WTC11 (cell line): ENCODE results near the gene TNNT2. TPM values are rescaled to one million over a fixed set of nuclear protein-coding genes. Genes with fewer than 3 reads are reported as not detected.

ENCODE experiments used
- ATAC-seq: fragments of 200-7000 bp; cut with Tn5 transposase; 2 replicates; pipeline ENCODE4 v1.10.0; 2021; ENCODE audit warnings: mild to moderate bottlenecking, moderate library complexity
- CTCF ChIA-PET: fragments of 300-600 bp; sonication (Branson Sonifier 250); formaldehyde crosslinking; loops from one replicate; lab custom pipeline; 2021; ENCODE audit warnings: antibody characterized with exemption; lab: Charles Lee
- POLR2A ChIA-PET: fragments of 350-600 bp; sonication (Branson Sonifier 250); formaldehyde crosslinking; loops from one replicate; lab custom pipeline; 2021; ENCODE audit warnings: antibody characterized with exemption; lab: Charles Lee
- DNase-seq: peaks from one replicate; pipeline ENCODE4 v3.0.0; 2021; ENCODE audit warnings: low spot score
- H3K27ac Mint-ChIP-seq: 2 replicates; pipeline ENCODE4 v1.8.0; 2021; ENCODE audit warnings: mixed read lengths
- H3K27me3 Mint-ChIP-seq: 2 replicates; pipeline ENCODE4 v1.8.0; 2021; ENCODE audit warnings: low read depth, mild to moderate bottlenecking, moderate library complexity, mixed read lengths
- H3K36me3 Mint-ChIP-seq: 2 replicates; pipeline ENCODE4 v1.8.0; 2021; ENCODE audit warnings: mixed read lengths
- H3K4me1 Mint-ChIP-seq: 2 replicates; pipeline ENCODE4 v1.8.0; 2022; ENCODE audit warnings: mixed read lengths
- H3K4me3 Mint-ChIP-seq: 2 replicates; pipeline ENCODE4 v1.8.0; 2021; ENCODE audit warnings: mild to moderate bottlenecking, moderate library complexity, mixed read lengths
- H3K9me3 Mint-ChIP-seq: 2 replicates; pipeline ENCODE4 v1.8.0; 2021; ENCODE audit warnings: mixed read lengths
- AFF4 ChIP-seq: sonication (generic); formaldehyde crosslinking; IDR thresholded peaks from 2 replicates; pipeline ENCODE4 v1.8.1; 2023; ENCODE audit warnings: mild to moderate bottlenecking, missing genetic modification reagents, borderline replicate concordance
- ATF2 ChIP-seq: sonication (generic); formaldehyde crosslinking; IDR thresholded peaks from 2 replicates; pipeline ENCODE4 v1.8.1; 2022; ENCODE audit warnings: low read depth, missing genetic modification reagents, borderline replicate concordance
- CREB1 ChIP-seq: sonication (generic); formaldehyde crosslinking; IDR thresholded peaks from 2 replicates; pipeline ENCODE4 v1.8.0; 2023; ENCODE audit warnings: mild to moderate bottlenecking, missing genetic modification reagents
- ELF4 ChIP-seq: sonication (generic); formaldehyde crosslinking; IDR thresholded peaks from 2 replicates; pipeline ENCODE4 v1.8.1; 2022; ENCODE audit warnings: low read depth, mild to moderate bottlenecking, moderate library complexity, missing genetic modification reagents
- GRHL2 ChIP-seq: fragments of 250-450 bp; sonication (Bioruptor Pico); IDR thresholded peaks from 2 replicates; pipeline ENCODE4 v1.8.0; 2022; ENCODE audit warnings: mild to moderate bottlenecking, moderate library complexity; ENCODE audit not compliant: insufficient replicate concordance, severe bottlenecking
- HMGXB4 ChIP-seq: sonication (generic); formaldehyde crosslinking; IDR thresholded peaks from 2 replicates; pipeline ENCODE4 v1.8.1; 2023; ENCODE audit warnings: mild to moderate bottlenecking, moderate library complexity, missing genetic modification reagents
- MAX ChIP-seq: sonication (generic); formaldehyde crosslinking; IDR thresholded peaks from 2 replicates; pipeline ENCODE4 v1.8.0; 2022; ENCODE audit warnings: mild to moderate bottlenecking, missing genetic modification reagents
- MLX ChIP-seq: sonication (generic); formaldehyde crosslinking; IDR thresholded peaks from 2 replicates; pipeline ENCODE4 v1.8.1; 2023; ENCODE audit warnings: mild to moderate bottlenecking, missing genetic modification reagents, moderate library complexity
- NFE2L1 ChIP-seq: sonication (generic); formaldehyde crosslinking; IDR thresholded peaks from 2 replicates; pipeline ENCODE4 v1.8.1; 2023; ENCODE audit warnings: missing genetic modification reagents
- PRRX2 ChIP-seq: fragments of 250-450 bp; sonication (Bioruptor Pico); IDR thresholded peaks from 2 replicates; pipeline ENCODE4 v1.8.0; 2021; ENCODE audit warnings: mild to moderate bottlenecking
- RELA ChIP-seq: sonication (generic); formaldehyde crosslinking; IDR thresholded peaks from 2 replicates; pipeline ENCODE4 v1.8.1; 2022; ENCODE audit warnings: missing genetic modification reagents, mild to moderate bottlenecking, borderline replicate concordance
- SP1 ChIP-seq: sonication (generic); formaldehyde crosslinking; conservative IDR thresholded peaks from 2 replicates; pipeline ENCODE4 v1.8.1; 2022; ENCODE audit warnings: missing genetic modification reagents
- ZBTB43 ChIP-seq: sonication (generic); formaldehyde crosslinking; IDR thresholded peaks from 2 replicates; pipeline ENCODE4 v1.8.1; 2023; ENCODE audit warnings: mild to moderate bottlenecking, missing genetic modification reagents
- ZNF121 ChIP-seq: sonication (generic); formaldehyde crosslinking; IDR thresholded peaks from 2 replicates; pipeline ENCODE4 v1.8.0; 2023; ENCODE audit warnings: missing genetic modification reagents
- ZNF281 ChIP-seq: sonication (generic); formaldehyde crosslinking; IDR thresholded peaks from 2 replicates; pipeline ENCODE4 v1.8.0; 2023; ENCODE audit warnings: mild to moderate bottlenecking, missing genetic modification reagents
- ZNF317 ChIP-seq: sonication (generic); formaldehyde crosslinking; IDR thresholded peaks from 2 replicates; pipeline ENCODE4 v1.8.1; 2023; ENCODE audit warnings: low read depth, mild to moderate bottlenecking, moderate library complexity, missing genetic modification reagents, borderline replicate concordance
- ZNF396 ChIP-seq: fragments of 250-450 bp; sonication (Bioruptor Pico); IDR thresholded peaks from 2 replicates; pipeline ENCODE4 v1.8.0; 2021; ENCODE audit warnings: mild to moderate bottlenecking, moderate library complexity, borderline replicate concordance
- total RNA-seq: library from RNA; stranded (reverse); gene quantifications from 3 replicates; pipeline ENCODE4 v1.2.3, GENCODE V29; 2021

The TNNT2 gene
- total RNA-seq, 1 experiment from 2014 or later: 6.1 TPM

GRCh38 chr1:201357211-201357610 is 20.3 kb downstream of the TNNT2 start:
- Mint-ChIP-seq H3K4me3 (no peak overlapping the region), H3K27ac (no peak overlapping the region), H3K9me3 (no peaks in the 10 kb centered on the region), H3K4me1 (peaks cover 21% of the 10 kb centered on the region), H3K27me3 (no peaks in the 10 kb centered on the region; the same call in 1 of the 2 replicates), H3K36me3 (no peaks in the 10 kb centered on the region)
- POLR2A ChIA-PET: no interaction called here
- TF ChIP-seq ZNF396 (CRISPR knock-in tag): no peak
- TF ChIP-seq ZNF317 (CRISPR knock-in tag): no peak
- no peak for TF ChIP-seq NFE2L1 (CRISPR knock-in tag)
- no peak for TF ChIP-seq RELA (CRISPR knock-in tag)
- TF ChIP-seq ATF2 (CRISPR knock-in tag): no peak
- no peak for TF ChIP-seq ELF4 (CRISPR knock-in tag)
- no peak for TF ChIP-seq CREB1 (CRISPR knock-in tag)
- TF ChIP-seq SP1 (CRISPR knock-in tag): no peak
- TF ChIP-seq PRRX2: no peak
- TF ChIP-seq ZNF281 (CRISPR knock-in tag): no peak
- TF ChIP-seq ZBTB43: no peak
- no peak for TF ChIP-seq ZNF121 (CRISPR knock-in tag)
- no peak for TF ChIP-seq MLX (CRISPR knock-in tag)
- TF ChIP-seq HMGXB4 (CRISPR knock-in tag): no peak
- no peak for DNase-seq
- ATAC-seq: no peak
- CTCF ChIA-PET: interaction anchor here (1.0 to 7.5 kb wide), 5 partner anchors 10 to 238 kb away, joined by 3 to 175 read pairs (median 6); no protein-coding TSS in a partner anchor

GRCh38 chr1:201356701-201357100 is 20.8 kb downstream of the TNNT2 start:
- no peak for DNase-seq
- ChIA-PET POLR2A (no interaction called here), CTCF (interaction anchor here (1.5 to 7.5 kb wide), 4 partner anchors 10 to 238 kb away, joined by 3 to 175 read pairs (median 6); no protein-coding TSS in a partner anchor)
- TF ChIP-seq MAX (no peak), GRHL2 (CRISPR knock-in tag) (no peak), AFF4 (CRISPR knock-in tag) (no peak)
- peaks cover 16% of the 10 kb centered on the region for H3K4me1 Mint-ChIP-seq
- H3K27me3 Mint-ChIP-seq: no peaks in the 10 kb centered on the region; the same call in 1 of the 2 replicates
- ATAC-seq: no peak
- H3K36me3 Mint-ChIP-seq: no peaks in the 10 kb centered on the region
- H3K27ac Mint-ChIP-seq: no peak overlapping the region
- H3K4me3 Mint-ChIP-seq: no peak overlapping the region
- no peaks in the 10 kb centered on the region for H3K9me3 Mint-ChIP-seq
